ENCODE measurements around the gene TRPC4AP.

The TRPC4AP gene

DNA sequence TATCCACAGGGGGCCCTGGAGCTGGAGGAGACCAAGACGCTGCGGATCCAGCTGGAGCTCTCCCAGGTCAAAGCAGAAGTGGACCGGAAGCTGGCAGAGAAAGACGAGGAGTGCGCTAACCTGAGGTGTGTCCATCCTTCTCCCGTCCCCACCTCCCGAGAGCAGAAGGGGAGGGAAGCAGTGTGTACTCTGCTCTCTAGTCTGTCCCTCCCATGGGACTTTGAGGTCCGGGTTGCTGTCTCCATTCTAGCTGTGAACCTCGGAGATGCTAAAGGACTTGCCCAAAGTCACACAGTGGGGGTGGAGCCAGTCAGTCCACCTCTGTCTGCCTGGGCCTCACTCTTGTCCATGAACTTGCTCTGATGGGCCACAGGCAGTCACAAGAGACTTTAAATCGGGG lies 92.8 kb downstream of the TRPC4AP start:
- peaks cover 65% of the 10 kb centered on the region; the same call in 1 of the 2 replicates for H3K36me3 ChIP-seq (ENCODE audit: insufficient read depth, low read length)
- H3K9me2 ChIP-seq (replicated peaks; ENCODE audit: low read depth, low read length): no peaks in the 10 kb centered on the region
- H3F3A ChIP-seq (ENCODE audit: low read depth): no peaks in the 10 kb centered on the region
- H3K9ac ChIP-seq (ENCODE audit: low read depth, low read length, poor library complexity, severe bottlenecking): no peak overlapping the region
- H3K4me3 ChIP-seq (ENCODE audit: low read length, poor library complexity, severe bottlenecking): no peak overlapping the region
- H4K20me1 ChIP-seq (ENCODE audit: insufficient read depth, low read length, poor library complexity, severe bottlenecking): no peaks in the 10 kb centered on the region
- H3K9me3 ChIP-seq (ENCODE audit: insufficient read depth, low read depth, low read length): no peaks in the 10 kb centered on the region
- H3K4me1 ChIP-seq (ENCODE audit: insufficient read depth, low read length, poor library complexity, severe bottlenecking): no peaks in the 10 kb centered on the region
- no peak overlapping the region for H3K4me2 ChIP-seq (ENCODE audit: low read depth, low read length, poor library complexity, severe bottlenecking)
- no peak overlapping the region for H2AFZ ChIP-seq (ENCODE audit: low read length)
- no peak for TF ChIP-seq EZH2phosphoT487 (IDR thresholded peaks at IDR 0.05; ENCODE audit: borderline replicate concordance)
- TF ChIP-seq, protein P1, sequence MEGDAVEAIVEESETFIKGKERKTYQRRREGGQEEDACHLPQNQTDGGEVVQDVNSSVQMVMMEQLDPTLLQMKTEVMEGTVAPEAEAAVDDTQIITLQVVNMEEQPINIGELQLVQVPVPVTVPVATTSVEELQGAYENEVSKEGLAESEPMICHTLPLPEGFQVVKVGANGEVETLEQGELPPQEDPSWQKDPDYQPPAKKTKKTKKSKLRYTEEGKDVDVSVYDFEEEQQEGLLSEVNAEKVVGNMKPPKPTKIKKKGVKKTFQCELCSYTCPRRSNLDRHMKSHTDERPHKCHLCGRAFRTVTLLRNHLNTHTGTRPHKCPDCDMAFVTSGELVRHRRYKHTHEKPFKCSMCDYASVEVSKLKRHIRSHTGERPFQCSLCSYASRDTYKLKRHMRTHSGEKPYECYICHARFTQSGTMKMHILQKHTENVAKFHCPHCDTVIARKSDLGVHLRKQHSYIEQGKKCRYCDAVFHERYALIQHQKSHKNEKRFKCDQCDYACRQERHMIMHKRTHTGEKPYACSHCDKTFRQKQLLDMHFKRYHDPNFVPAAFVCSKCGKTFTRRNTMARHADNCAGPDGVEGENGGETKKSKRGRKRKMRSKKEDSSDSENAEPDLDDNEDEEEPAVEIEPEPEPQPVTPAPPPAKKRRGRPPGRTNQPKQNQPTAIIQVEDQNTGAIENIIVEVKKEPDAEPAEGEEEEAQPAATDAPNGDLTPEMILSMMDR (conservative IDR thresholded peaks at IDR 0.05; ENCODE audit: low read length): no peak
- no peaks in the 10 kb centered on the region for H3K27me3 ChIP-seq (ENCODE audit: insufficient read depth, low read length, poor library complexity, severe bottlenecking)
- H3K79me2 ChIP-seq (ENCODE audit: insufficient read depth, low read length): no peaks in the 10 kb centered on the region

- Histone ChIP-seq H2AFZ (ENCODE audit: low read length) (no peak overlapping the region), H3K4me1 (ENCODE audit: insufficient read depth, low read length, poor library complexity, severe bottlenecking) (no peaks in the 10 kb centered on the region), H3K4me3 (ENCODE audit: low read length, poor library complexity, severe bottlenecking) (no peak overlapping the region), H3K36me3 (ENCODE audit: insufficient read depth, low read length) (peaks cover 61% of the 10 kb centered on the region; the same call in 1 of the 2 replicates), H3F3A (ENCODE audit: low read depth) (no peaks in the 10 kb centered on the region), H4K20me1 (ENCODE audit: insufficient read depth, low read length, poor library complexity, severe bottlenecking) (no peaks in the 10 kb centered on the region), H3K79me2 (ENCODE audit: insufficient read depth, low read length) (no peaks in the 10 kb centered on the region), H3K9me3 (ENCODE audit: insufficient read depth, low read depth, low read length) (no peaks in the 10 kb centered on the region), H3K9ac (ENCODE audit: low read depth, low read length, poor library complexity, severe bottlenecking) (no peak overlapping the region), H3K4me2 (ENCODE audit: low read depth, low read length, poor library complexity, severe bottlenecking) (no peak overlapping the region), H3K27me3 (ENCODE audit: insufficient read depth, low read length, poor library complexity, severe bottlenecking) (no peaks in the 10 kb centered on the region), H3K9me2 (replicated peaks; ENCODE audit: low read depth, low read length) (no peaks in the 10 kb centered on the region)
- TF ChIP-seq EZH2phosphoT487 (IDR thresholded peaks at IDR 0.05; ENCODE audit: borderline replicate concordance): no peak
- TF ChIP-seq, protein P1 (conservative IDR thresholded peaks at IDR 0.05; ENCODE audit: low read length): no peak
Observed at GRCh38 chr20:34999021-34999451, 93.6 kb downstream of the TRPC4AP start.

GRCh38 chr20:34998331-34998950 lies 94.2 kb downstream of the TRPC4AP start:
- Histone ChIP-seq H2AFZ (ENCODE audit: low read length) (no peak overlapping the region), H3K79me2 (ENCODE audit: insufficient read depth, low read length) (no peaks in the 10 kb centered on the region), H3K4me1 (ENCODE audit: insufficient read depth, low read length, poor library complexity, severe bottlenecking) (no peaks in the 10 kb centered on the region), H3K4me2 (ENCODE audit: low read depth, low read length, poor library complexity, severe bottlenecking) (no peak overlapping the region), H3K9ac (ENCODE audit: low read depth, low read length, poor library complexity, severe bottlenecking) (no peak overlapping the region), H3F3A (ENCODE audit: low read depth) (no peaks in the 10 kb centered on the region), H3K9me3 (ENCODE audit: insufficient read depth, low read depth, low read length) (no peaks in the 10 kb centered on the region), H3K4me3 (ENCODE audit: low read length, poor library complexity, severe bottlenecking) (no peak overlapping the region), H4K20me1 (ENCODE audit: insufficient read depth, low read length, poor library complexity, severe bottlenecking) (no peaks in the 10 kb centered on the region), H3K9me2 (replicated peaks; ENCODE audit: low read depth, low read length) (no peaks in the 10 kb centered on the region), H3K27me3 (ENCODE audit: insufficient read depth, low read length, poor library complexity, severe bottlenecking) (no peaks in the 10 kb centered on the region), H3K36me3 (ENCODE audit: insufficient read depth, low read length) (peaks cover 59% of the 10 kb centered on the region; the same call in 1 of the 2 replicates)
- TF ChIP-seq EZH2phosphoT487 (IDR thresholded peaks at IDR 0.05; ENCODE audit: borderline replicate concordance): no peak
- TF ChIP-seq, protein P1 (conservative IDR thresholded peaks at IDR 0.05; ENCODE audit: low read length): no peak

Data from Loucy (cell line).